HG02759 (cell line): Measurements from ENCODE around the gene EEPD1.

Experiments
- ATAC-seq: cut with Tn5 transposase; IDR thresholded peaks from one replicate; pipeline ENCODE4 v1.9.1; 2021; ENCODE audit warnings: mild to moderate bottlenecking, moderate library complexity; ENCODE audit not compliant: unreplicated experiment

The EEPD1 gene

DNA sequence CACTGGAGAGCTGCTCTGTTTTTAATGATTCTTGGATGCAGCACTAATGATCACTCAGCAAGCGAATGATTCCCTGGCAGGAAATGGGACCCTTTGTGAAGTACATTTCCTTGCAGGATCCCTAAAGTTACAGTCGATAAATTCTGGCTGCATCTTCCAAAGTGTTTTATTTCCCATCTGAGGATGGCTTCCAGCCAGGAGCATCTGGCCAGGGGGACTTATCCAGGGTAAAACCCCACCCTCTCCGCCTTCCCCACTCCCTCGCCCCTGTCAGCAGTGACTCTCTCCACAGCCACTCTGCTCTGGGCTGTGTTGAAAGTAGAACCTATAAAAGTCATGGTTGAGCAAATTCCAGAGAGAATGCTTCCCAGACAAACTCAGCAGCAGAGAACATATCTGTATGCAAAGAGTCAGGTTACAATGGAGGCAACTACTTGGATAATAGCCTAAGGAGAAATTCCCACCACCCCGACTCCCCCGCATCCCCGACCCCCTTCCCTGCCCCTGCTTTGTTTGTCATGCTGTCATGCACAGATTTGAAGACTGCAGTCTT, 125.6 kb downstream of the EEPD1 start:
- no peak for ATAC-seq

DNA sequence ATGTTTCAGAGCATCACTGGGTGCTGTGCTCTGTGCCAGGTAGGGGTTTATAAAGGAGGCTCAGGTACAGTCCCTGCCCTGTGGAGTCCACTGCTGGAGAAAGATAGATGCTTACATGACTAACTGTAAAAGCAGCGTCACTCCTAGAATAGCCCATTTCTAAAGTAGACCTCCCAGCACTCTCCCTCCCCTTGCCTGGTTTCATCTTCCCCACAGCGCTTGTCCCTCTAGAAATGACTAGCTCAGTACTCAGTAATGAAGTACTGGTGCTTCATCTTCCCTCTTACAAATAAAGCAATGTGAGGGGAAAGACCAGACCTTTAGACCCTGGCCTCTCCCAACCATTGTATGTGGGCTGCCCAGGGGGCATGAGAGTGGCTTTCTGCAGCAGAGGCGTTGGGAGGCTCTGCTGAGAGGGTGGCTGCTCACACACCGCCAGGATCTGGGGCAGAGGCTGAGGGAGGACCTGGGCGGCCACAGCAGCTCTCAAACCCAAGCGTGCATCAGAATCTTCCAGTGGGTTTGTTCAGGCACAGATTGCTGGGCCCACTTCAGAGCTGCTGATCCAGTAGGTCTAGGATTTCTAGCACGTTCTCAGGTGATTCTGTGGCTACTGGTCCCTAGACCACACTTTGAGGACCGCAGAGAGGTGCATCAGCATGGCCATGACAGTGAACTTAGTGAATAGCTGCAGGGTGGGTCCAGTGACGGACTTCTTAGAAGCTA, 126.3 kb downstream of the EEPD1 start:
- ATAC-seq, result peak; percentile 74

DNA sequence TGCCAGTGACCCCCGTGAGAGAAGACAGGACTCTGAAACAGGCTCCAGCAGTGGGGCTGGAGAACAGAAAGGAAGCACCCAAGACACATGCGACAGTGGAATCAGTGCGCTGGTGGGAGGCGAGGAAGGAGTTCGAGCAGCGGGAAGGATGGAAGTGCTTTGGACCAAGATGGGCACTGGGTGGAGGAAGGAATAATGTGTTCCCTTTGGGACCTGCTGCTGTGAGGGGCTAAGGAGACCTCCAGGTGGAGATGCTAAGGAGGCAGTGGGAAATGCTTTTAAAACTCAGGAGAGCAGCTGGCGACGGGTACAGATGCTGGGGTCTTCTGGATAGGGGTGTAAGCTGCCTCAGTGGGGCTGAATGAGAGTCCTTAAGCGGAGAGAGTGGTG, 126.9 kb downstream of the EEPD1 start:
- ATAC-seq, result no peak

DNA sequence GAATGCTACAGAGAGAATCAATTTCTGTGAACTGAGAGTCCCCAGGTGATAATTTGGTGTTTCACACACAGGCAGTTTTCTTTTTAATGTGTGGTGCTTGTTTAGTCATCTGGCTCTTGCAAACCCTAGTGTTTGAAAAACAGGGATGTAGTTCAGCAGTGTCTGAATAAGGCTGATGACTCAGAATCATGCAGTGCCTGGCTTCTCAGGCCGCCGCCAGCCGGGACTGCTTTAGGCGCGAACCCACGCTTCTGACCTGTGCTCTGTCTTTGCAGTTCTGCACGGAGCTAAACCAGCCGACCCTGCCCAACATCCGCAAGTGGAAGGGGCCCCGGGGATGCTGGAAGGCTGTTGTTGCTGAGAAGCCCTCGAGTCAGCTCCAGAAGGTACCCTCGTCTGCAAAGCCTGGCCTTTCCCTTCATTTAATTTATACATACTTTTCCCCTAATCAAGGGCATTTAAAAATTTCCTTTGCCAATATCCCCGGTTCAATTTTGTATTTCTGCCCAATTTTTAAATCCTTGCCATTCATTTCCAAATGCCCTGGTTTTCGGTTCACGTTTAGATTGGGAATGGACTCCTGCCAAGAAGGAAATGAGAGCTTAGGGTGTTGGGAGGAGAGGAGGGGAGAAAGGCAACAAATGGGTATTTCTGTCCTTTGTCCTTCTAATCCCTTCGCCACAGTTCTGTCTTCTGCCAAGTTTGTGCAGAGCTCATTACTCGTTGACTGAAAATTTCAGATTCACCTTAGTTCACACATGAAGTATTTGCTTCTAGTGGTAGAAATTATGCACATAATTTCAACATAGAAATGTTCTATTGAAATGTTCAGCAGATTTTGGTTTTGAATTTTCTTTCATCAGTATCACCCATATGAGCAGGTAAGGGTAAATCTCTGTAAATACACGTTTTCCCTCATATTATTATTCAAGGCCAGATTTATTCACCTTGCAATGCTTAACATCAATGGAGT, 128.1 kb downstream of the EEPD1 start:
- ATAC-seq, result peak; percentile 43

DNA sequence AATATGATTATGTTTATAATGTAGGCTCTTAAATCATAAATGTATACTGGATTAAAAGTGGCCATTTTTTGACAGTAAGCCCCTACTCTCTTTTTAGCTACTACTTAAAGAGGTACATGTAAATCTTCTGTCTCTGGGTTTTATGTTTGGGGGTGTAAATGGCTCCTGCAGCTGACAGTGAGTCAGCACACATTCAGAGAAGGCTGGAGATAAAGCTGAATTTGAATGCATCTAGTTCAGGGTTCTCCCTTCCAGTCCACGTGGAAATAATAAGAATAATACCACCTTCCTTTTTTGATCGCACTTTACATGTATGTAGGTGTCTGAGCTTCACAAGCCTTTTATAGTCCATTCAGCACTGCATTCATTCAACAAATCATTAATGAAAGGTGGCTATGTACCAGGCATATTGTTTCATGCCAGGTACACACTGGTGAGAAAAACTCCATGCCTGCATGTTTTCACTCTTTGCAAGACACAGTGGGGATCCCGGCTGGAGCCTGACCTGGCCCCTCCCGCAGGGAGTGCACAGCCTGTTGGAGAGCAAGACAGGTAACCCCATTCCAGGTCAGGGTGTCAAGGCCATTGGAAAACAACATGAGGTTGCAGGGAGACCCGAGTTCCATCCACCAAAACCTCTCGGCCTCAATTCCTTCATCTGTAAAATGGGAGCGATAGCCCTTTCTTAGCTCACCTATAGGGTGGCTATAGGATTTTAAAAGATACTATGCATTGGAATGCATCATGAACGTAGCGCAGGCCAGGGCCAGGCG, 129.1 kb downstream of the EEPD1 start:
- ATAC-seq, result no peak

DNA sequence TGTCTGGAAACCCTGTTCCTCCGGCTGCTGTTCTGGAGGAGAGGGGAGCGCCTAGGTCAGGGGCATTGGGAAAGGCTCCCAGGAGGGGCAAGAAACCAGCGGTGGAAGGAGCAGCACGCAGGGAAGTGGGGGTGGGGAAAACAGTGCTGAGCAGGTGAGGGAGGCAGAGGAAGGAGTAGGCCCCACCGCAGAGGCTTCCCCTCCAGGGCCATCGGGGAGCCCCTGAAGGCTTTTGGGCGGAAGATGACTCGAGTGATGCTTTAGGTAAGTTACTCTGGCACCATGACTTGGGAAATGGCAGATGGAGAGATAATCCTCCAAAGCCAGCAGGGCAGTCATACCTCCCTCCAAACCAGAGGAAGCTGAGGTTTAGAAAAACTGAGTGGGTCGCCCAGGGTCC, 130.1 kb downstream of the EEPD1 start:
- ATAC-seq, result no peak

DNA sequence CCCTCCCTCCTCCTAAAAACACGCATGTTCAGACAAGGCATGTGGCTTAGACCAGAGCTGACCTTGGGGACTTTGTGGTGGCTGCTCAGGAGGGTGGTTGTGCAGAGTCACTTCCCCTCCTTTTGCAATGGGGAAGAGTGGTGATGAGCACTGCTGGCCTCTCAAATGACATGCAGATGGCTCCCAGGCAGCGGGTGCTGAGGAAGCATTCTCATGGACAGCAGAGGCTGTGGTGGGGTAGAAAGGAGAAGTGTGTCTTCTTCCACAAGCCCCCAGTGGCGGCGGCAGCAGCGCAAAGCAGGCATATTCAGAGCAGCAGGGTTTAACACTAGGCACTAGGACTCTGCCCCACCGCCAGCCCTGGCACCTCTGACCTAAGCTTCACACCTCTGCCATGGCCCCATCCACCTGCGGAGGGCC, 130.7 kb downstream of the EEPD1 start:
- peak; percentile 40 for ATAC-seq

DNA sequence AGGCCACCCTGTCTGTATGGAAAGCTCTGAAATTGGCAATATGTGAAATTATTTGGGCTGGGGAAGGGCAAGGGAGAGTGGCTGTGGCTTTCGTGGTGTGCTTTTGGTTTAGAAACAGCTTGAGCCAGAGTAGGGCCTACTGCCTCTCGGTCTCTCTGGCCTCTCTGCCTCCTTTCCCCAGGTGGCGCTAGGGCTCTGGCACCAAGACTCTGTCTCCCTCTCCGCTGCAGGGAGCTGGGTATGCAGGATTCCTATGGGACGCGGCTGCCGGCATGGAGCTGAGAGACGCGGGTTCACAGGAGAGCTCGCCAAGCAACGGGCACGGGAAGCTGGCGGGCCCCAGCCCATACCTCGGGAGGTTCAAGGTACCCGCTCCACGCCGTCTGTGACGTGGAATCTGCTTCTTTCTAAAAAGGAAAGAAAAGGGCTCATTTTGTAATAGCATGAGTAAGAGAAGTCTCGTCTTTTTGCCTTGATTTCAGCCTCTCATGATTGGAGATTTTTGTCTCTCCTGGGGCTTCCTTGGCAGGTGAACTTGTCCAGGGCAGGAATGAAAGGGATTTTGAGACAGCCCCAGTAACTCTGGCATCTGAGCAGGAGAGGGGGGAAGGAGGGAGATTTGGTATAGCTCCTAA, 131.5 kb downstream of the EEPD1 start:
- no peak for ATAC-seq

DNA sequence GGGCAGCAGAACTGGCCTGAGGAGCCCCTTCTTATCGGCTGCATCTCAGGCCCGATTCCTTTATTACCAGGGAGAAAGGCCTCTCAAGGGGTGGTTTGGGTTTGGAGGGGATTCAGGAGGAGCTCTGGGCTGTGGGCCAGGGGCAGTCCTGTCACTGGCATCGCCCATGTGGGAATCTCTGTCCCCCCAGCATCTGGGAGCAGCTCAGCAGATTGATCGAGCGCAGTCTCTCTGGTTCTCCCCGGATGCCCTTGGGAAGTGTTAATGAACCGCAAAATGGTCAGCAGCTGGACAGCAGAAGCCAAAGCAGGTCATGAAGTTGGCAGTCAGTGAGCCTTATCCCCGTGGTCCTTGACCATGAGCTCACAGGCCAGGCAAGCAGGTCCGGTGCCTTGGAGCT, 132.2 kb downstream of the EEPD1 start:
- ATAC-seq, result no peak

DNA sequence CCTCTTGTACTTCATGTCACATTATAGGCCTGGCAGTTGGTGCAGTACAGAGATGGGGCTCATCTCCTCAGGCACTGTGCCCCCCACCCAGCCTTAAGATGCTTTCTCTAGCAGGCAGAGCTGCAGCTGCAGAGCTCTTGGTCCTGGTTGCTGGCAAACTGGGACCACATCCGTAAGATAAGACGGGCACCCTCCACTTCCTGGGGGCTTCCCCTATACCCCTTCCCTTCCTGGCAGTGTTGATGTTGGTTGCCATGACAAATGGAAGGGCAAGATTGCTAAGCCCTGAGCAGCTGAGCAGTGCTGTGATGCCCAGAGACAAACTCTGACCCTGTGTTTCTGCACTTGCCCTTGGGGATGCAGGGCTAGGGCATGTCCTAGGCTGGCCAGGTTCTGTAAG, 133.2 kb downstream of the EEPD1 start:
- no peak for ATAC-seq

DNA sequence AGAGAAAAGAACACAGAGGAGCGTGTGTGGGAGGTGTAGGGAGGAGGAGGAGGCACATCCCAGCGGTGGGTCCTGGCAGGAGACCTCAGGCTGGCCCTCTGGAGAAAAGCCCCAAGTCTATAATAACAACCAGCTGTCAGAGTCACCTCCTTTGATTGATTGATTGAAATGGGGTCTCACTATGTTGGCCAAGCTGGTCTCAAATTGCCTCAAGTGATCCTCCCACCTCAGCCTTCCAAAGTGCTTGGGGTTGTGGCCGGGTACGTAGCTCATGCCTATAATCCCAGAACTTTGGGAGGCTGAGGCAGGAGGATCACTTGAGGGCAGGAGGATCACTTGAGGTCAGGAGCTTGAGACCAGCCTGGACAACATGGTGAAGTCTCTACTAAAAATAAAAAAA, 133.6 kb downstream of the EEPD1 start:
- no peak for ATAC-seq

DNA sequence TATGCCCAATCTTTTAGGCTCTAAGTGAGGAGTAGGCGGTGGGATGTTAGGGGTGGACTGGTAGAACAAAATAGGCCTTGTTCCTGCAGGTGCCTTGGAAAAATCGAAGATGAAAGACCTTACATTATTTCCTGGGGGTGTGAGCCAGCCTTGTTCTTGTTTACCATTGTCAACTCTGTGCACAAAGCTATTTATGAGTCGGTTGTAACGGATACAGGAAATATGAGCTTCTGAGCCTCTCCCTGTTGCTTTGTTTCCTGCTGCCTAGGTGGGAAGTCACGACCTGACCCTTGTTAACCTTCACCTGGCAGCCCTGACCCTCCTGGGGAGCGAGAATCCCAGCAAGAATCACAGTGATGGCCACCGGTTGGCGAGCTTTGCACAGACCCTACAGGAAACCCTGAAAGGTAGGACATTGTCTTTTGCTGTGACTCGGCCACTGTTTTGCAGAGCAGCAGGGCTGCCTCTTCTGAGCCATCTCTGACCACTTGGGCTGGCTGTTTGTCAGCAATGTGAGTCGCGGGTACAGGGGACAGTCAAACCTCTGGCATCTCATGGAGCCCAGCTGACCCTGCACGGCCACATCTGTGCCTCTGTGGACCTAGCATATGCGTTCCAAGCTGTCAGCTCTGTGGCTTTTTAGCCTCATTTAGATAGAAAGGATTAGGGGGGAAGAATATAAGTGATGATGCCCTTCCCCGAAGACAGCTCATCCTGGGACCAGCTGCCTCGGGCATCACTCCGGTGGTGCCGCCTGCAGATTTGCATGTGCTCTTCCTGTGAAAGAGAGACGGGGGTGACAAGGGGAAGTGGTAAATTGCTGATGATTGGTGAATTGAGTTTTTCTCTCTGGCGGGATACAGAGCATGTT, 134.6 kb downstream of the EEPD1 start:
- ATAC-seq, result peak; percentile 29

DNA sequence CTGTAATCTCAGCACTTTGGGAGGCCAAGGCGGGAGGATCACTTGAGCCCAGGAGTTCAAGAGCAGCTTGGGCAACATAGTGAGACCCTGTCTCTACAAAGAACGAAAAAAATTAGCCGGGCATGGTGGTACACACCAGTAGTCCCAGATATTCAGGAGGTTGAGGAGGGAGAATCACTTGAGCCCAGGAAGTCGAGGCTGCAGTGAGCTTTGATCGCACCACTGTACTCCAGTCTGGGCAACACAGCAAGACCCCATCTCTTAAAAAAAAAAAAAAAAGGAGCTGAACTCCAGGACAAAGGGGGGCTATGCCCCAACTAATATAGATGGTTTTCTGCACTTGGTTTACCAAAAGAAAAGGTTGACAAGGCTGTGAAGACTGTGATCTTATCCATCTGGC, 135.4 kb downstream of the EEPD1 start:
- no peak for ATAC-seq

DNA sequence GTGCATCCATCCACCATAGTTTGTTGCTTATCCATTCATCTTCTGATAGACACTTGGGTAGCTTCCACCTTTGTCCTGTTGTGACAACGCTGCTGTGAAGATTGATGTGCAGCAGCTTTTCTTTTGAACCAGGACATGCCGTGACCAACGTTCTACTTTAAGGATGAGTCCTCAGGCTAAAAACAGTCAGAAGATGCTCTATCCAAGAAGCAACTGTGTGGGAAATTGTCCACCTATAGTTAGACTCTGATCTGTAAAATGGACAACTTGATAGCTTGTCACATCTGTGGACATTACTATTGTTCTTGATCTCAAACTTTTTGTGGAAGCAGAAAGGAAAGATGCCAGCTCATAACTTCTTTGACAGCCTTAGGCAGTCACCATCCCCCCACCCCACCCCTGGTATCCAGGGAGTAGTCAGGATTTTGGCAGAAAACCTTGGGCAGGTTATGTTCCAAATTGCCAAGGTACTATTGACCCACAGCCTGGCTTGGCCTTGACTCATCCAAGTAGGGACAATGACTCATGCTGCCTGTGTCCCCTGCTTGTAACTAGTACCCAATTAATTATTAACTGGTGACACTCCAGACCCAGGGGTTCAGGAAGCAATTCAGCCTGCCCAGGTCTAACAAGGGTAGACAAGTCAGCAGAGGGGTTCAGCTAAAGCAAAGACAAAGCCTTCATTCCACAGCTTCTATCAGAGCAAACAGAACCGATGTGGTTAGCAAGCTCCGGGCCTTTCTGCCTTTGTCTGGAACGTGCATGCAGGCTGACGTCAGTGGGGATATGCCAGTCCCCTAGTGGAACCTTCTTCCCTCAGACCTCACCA, 137.0 kb downstream of the EEPD1 start:
- peak; percentile 55 for ATAC-seq

DNA sequence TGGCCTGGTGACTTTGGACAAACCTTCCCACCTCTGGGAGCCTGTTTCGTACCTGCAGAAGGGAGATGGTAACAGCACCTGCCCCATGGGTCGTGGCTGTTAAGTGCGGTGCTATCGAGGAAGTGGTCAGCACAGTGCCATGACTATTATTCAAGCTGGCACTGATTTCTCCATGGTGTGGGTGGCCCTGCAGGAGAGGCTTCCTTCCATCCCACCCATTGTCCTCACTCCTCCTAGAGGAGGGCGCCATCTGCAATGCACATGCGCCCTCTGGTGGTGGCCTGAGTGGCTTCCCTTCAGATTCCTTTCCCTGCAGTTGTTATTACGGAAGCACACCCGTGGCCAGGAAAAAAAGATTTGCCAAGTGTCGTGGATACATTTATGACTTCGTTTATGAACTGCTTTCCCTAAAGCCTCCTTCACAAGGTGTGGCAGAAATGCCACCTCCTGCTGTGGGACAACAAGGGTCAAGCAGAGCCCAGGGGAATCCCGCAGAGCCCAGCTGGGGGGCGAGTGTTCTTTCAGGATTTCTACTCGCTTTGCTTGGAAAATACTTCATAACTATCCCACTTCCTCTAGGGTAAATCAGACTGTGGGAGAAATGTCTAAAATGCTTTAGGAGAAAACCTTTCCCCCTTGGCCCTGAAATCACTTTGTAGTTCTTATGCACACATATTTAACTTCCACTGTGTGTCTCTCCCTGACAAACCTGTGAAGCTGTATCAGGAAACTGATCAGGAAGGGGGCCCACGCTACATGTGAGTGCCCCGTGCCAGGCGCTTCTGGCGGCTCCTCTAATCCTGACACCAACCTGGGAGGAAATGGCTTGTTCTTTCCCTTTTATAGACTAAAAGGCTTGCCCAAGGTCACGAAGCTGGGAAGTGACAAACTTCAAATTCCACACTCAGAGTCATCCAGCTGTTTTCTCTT, 138.6 kb downstream of the EEPD1 start:
- ATAC-seq, result peak; percentile 43

DNA sequence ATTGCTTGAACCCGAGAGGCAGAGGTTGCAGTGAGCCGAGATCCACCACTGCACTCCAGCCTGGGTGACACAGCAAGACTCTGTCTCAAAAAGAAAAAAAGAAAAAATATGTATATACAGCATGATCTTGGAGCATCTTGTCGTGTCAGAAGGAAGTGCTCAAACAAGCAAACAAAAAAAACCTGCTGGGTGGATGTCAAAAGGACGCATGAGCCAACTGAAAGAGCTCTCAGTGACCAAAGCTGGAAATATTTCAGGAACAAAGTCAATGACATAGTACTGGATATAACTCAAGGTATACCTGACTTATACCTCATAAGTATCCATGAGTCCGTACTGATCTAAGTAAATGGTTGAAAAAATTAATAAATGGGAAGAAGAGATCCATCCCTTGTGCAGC, 142.0 kb downstream of the EEPD1 start:
- no peak for ATAC-seq

DNA sequence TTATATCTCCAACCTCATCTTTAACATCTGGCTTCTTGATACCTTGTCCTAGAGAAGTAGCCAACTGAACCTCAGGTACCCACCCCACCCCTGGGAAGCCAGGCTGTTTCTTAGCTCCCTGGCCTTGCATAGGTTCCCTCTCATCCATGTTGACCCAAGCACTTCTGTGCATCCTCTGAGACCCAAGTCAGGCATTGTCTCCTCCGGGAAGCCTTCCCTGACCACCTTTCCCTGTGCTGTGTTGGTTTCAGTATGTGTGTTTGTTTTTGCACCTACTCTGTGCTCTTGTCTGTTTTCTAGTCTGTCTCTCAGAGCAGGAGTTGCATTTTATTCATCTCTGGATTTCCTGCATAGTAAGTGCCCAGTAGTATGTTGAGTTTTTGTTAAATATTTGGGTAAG, 143.2 kb downstream of the EEPD1 start:
- no peak for ATAC-seq
